Endothelial cell (in vitro differentiated cells): ENCODE measurements around the gene CD52. TPM values are rescaled to one million over a fixed set of nuclear protein-coding genes. Genes with fewer than 3 reads are reported as not detected.

ENCODE experiments used
- DNase-seq: peaks from one replicate; pipeline ENCODE4 v3.0.0; 2021; ENCODE audit warnings: low spot score
- H3K27ac Mint-ChIP-seq: one replicate; pipeline ENCODE4 v1.8.0; 2021; ENCODE audit warnings: mixed read lengths, inconsistent platforms; ENCODE audit not compliant: unreplicated experiment
- H3K27me3 Mint-ChIP-seq: one replicate; pipeline ENCODE4 v1.8.0; 2021; ENCODE audit warnings: mild to moderate bottlenecking, moderate library complexity, mixed read lengths, inconsistent platforms; ENCODE audit not compliant: unreplicated experiment
- H3K36me3 Mint-ChIP-seq: one replicate; pipeline ENCODE4 v1.8.0; 2021; ENCODE audit warnings: mild to moderate bottlenecking, low read depth, mixed read lengths, inconsistent platforms; ENCODE audit not compliant: unreplicated experiment
- H3K4me1 Mint-ChIP-seq: one replicate; pipeline ENCODE4 v1.8.0; 2021; ENCODE audit warnings: mild to moderate bottlenecking, mixed read lengths, inconsistent platforms; ENCODE audit not compliant: unreplicated experiment
- H3K4me3 Mint-ChIP-seq: one replicate; pipeline ENCODE4 v1.8.0; 2021; ENCODE audit warnings: mild to moderate bottlenecking, mixed read lengths, inconsistent platforms; ENCODE audit not compliant: unreplicated experiment
- H3K9me3 Mint-ChIP-seq: one replicate; pipeline ENCODE4 v1.8.0; 2021; ENCODE audit warnings: mixed read lengths, inconsistent platforms; ENCODE audit not compliant: unreplicated experiment
- total RNA-seq: library from RNA; stranded (reverse); fragmentation: NEBNext Ultra II Directional; extraction: Animal tissue kit (Norgen Biotek cat#: 25700); gene quantifications from one replicate; pipeline ENCODE4 v1.2.1, GENCODE V29; 2021; ENCODE audit not compliant: unreplicated experiment
- TF ChIP-seq, protein P1 (sequence below): fragments of 200-600 bp; sonication (generic); IDR thresholded peaks from one replicate; pipeline ENCODE4 v1.5.0; 2021; ENCODE audit warnings: antibody characterized with exemption; ENCODE audit not compliant: unreplicated experiment

Gene CD52
- total RNA-seq, 1 donor from 2014 or later = 21.8 TPM

DNA sequence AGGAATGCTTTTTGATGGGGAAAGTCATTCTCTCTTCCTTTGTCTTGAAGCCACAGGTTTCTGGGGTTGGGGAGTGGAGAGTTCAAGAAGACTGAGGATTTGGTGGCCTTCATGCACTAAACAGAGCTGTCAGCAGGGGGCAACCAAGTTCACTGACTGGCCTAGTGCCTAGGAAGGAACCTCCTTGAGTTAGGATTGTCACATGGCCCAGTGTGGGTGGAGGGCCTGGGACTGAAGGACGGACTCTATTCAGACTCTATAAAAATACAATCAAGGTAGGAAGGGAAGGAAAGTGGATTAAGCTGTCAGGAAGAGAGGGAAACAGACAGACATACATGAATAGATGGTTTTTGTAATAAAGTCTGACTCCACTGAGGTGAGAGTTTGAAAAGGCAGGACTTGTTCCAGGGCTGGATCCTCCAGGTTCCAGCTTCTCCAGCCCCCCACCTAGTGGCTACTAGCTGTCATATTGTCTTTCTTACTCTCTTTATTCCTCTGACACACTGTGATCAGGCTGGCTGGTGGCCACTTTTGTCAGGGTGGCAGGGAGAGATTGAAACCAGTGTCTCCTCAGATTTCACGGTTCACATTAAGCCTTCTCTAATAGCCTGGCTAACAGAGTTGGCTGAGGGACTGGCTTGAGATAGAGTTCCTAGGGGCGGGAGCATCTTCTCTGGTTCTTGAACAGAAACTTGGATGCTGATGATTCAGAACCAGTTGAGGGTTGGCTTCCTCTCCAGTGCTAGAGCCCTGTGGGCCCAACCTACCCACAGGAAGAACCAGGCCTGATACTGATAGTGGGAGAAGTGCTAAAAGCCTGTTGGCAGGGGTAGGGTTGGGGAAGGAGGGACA is 42.0 kb upstream of the CD52 start:
- peaks cover 19% of the 10 kb centered on the region for H3K4me1 Mint-ChIP-seq
- DNase-seq = peak; percentile 85
- H3K9me3 Mint-ChIP-seq = no peaks in the 10 kb centered on the region
- H3K36me3 Mint-ChIP-seq = peaks cover 15% of the 10 kb centered on the region
- H3K4me3 Mint-ChIP-seq = peak overlapping the region; percentile 21
- H3K27me3 Mint-ChIP-seq = peaks cover 3% of the 10 kb centered on the region
- TF ChIP-seq, protein P1, sequence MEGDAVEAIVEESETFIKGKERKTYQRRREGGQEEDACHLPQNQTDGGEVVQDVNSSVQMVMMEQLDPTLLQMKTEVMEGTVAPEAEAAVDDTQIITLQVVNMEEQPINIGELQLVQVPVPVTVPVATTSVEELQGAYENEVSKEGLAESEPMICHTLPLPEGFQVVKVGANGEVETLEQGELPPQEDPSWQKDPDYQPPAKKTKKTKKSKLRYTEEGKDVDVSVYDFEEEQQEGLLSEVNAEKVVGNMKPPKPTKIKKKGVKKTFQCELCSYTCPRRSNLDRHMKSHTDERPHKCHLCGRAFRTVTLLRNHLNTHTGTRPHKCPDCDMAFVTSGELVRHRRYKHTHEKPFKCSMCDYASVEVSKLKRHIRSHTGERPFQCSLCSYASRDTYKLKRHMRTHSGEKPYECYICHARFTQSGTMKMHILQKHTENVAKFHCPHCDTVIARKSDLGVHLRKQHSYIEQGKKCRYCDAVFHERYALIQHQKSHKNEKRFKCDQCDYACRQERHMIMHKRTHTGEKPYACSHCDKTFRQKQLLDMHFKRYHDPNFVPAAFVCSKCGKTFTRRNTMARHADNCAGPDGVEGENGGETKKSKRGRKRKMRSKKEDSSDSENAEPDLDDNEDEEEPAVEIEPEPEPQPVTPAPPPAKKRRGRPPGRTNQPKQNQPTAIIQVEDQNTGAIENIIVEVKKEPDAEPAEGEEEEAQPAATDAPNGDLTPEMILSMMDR = peak; percentile 90
- peak overlapping the region; percentile 27 for H3K27ac Mint-ChIP-seq

GRCh38 chr1:26276432-26276838 is 41.3 kb upstream of the CD52 start:
- no peaks in the 10 kb centered on the region for H3K9me3 Mint-ChIP-seq
- H3K4me3 Mint-ChIP-seq = no peak overlapping the region
- H3K4me1 Mint-ChIP-seq = peaks cover 24% of the 10 kb centered on the region
- TF ChIP-seq, protein P1 = no peak
- DNase-seq = no peak
- H3K27me3 Mint-ChIP-seq = peaks cover 7% of the 10 kb centered on the region
- H3K36me3 Mint-ChIP-seq = peaks cover 20% of the 10 kb centered on the region
- no peak overlapping the region for H3K27ac Mint-ChIP-seq

GRCh38 chr1:26277261-26277661 is 40.5 kb upstream of the CD52 start:
- no peak for DNase-seq
- TF ChIP-seq, protein P1 = no peak
- Mint-ChIP-seq H3K9me3 (no peaks in the 10 kb centered on the region), H3K36me3 (peaks cover 24% of the 10 kb centered on the region), H3K4me3 (no peak overlapping the region), H3K27ac (no peak overlapping the region), H3K4me1 (peaks cover 29% of the 10 kb centered on the region), H3K27me3 (peaks cover 10% of the 10 kb centered on the region)

DNA sequence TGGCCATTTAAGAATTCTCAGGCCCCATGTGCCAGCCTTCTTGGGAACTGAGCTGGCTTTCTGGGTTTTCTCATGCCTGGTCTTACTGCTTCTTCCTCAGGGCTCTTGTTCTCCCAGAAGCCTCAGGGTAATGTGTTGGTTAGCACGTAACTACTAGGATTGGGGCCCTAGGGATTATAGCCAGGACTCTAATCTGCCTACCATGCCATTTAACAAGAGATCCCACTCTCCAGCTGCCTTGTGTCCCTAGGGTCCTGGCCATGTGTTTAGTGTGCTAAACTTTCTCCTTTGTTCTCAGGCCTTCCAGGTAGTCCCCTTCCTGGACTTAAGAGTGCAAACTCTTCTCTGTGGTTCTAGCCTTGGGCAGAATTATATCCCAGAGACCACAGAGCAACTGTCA is 40.0 kb upstream of the CD52 start:
- peaks cover 24% of the 10 kb centered on the region for H3K36me3 Mint-ChIP-seq
- no peak overlapping the region for H3K27ac Mint-ChIP-seq

More for the DNA sequence above, 40.0 kb upstream of the CD52 start:
- Mint-ChIP-seq H3K4me3 (no peak overlapping the region), H3K9me3 (no peaks in the 10 kb centered on the region), H3K27me3 (peaks cover 10% of the 10 kb centered on the region), H3K4me1 (peaks cover 29% of the 10 kb centered on the region)
- DNase-seq = no peak
- TF ChIP-seq, protein P1 = no peak
